HG03103 (cell line): ENCODE measurements around the gene SLU7.
"Not testable (repeated sequence)": the region's sequence is repeated elsewhere in the genome, so short reads cannot be mapped to it uniquely, and the experiment has no call there.

Source experiments
- ATAC-seq: cut with Tn5 transposase; IDR thresholded peaks from one replicate; pipeline ENCODE4 v1.9.1; 2021; ENCODE audit warnings: low read depth; ENCODE audit not compliant: unreplicated experiment

Gene SLU7

GRCh38 chr5:160451281-160451680 is 32.4 kb upstream of the SLU7 start:
- ATAC-seq = no peak

- peak; percentile 43 for ATAC-seq
Measured at GRCh38 chr5:160450164-160450932, 31.5 kb upstream of the SLU7 start.

DNA sequence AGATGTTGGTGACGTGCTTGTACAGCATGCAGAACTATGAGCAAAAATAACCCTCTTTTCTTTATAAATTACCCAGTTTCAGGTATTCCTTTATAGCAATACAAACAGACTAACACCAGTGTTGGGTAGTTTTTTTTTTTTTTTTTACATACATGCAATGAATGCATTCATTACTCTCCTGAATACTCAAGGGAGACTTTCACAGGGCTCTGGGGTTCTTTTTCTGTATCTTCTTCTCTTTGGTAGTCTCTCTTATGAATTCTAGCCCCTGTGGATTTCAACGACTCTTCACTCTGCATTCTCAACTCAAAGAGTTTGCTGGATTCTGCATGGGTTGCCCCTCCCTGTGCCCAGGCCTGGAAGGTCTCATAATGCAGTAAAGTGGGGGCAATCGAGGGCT is 30.6 kb upstream of the SLU7 start:
- no peak for ATAC-seq

DNA sequence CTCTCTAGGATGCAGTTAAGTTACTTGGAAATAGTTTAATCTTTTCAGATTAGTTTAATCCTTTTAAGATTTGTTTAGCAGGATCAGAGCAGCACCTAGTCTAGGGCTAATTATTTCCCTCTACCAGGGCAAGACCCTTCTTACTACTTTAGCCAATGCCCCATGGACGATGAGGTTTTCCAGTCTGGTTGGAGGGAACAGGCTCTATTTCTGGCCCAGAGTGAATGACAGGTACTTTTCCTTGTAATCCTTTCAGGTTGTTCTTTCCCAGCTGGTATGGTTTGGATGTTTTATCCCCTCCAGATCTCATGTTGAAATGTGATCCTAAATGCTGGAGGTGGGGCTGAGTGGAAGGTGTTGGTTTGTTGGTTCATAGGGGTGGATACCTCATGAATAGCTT is 30.0 kb upstream of the SLU7 start:
- no peak for ATAC-seq

DNA sequence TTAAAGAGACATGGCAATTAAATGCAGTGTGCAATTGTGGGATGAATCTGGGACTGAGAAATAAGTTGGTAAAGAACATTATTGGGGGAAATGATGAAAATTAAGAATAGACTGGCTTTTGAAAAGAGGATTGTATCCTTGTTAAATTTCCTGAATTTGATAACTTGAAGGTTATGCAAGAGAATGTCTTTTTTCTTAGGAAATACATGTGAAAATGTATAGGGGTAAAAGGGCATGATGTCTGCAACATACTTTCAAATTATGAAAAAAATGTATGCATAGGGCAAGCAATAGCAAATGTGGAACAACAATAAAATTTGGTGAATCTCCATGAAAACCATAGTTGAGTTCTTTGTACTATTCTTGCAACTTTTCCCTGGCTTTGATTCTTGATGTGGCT is 26.9 kb upstream of the SLU7 start:
- ATAC-seq = no peak

- no peak for ATAC-seq
Measured at GRCh38 chr5:160445132-160445531, 26.3 kb upstream of the SLU7 start.

- no peak for ATAC-seq
Measured at GRCh38 chr5:160444407-160444806, 25.5 kb upstream of the SLU7 start.

DNA sequence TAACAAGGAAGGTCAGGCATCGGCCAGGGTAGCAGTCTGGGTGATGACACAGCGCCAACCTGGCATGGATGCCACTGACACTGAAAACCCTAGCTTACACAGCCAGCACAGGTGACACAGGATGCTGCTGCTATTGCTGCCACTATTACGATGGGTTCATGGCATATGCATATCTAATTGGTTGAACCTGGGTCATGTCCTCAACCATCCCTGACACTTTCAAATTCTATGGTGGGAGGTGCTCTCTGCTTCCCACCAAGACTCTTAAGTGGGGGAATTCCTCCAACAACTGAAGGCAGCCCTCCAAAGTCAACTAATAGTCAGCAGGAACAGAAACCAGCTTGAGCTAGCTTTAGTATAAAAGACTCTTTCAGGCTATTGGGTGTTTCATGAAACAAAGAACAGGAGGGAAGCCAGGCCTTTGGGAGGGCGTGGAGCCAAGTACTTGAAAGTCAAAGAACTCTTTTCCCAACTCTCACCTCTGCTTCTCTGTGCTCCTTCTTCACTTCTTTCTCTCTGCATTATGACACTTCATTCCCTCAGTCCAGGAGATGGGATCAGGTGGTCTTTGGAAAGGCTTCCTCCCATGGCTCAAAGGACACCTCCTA is 24.0 kb upstream of the SLU7 start:
- no peak for ATAC-seq

DNA sequence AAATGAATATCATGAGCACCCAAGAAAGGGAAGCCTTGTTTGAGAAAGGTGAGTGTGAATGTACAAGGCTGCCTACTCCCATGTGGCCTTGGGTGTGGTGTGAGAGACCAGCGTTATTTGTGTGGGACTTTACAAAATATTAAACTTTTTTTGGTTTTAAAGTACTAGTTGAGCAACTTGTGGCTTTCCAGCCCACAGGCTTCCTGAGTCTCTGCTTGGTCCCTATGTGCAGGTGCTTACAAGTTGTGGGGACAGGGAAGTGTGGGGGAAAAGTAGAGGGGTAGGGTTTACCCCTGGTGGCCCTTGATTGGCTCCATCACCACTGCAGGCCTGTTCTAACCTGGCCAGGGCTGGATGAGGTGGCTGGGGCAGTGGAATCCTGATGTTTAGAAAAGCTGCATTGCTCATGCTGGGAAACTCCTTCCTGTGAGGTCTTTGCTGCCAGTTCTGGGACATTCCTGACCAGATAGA is 22.5 kb upstream of the SLU7 start:
- no peak for ATAC-seq

DNA sequence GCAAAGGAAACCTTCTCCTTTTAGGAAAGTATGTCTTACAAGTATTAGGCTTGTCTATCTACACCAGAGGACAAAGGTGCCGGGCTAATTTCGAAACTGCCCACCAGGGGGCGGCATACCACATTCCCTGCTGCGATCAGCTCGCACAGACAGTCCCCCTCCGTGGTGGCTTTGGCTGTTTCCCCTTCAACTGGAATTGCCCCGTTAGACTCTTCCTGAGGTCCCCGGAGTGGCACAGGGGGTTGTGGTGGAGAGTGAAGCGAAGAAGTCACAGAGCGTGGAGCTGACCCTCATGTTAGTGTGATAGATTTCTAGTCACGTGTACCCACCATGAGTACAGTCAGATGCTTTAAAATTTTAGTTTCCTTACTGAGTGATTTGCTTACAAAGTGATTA is 20.3 kb upstream of the SLU7 start:
- ATAC-seq = peak; percentile 51

- ATAC-seq = peak; percentile 24
Measured at GRCh38 chr5:160438316-160439204, 19.7 kb upstream of the SLU7 start.

- ATAC-seq = no peak
Measured at GRCh38 chr5:160437271-160437670, 18.4 kb upstream of the SLU7 start.

DNA sequence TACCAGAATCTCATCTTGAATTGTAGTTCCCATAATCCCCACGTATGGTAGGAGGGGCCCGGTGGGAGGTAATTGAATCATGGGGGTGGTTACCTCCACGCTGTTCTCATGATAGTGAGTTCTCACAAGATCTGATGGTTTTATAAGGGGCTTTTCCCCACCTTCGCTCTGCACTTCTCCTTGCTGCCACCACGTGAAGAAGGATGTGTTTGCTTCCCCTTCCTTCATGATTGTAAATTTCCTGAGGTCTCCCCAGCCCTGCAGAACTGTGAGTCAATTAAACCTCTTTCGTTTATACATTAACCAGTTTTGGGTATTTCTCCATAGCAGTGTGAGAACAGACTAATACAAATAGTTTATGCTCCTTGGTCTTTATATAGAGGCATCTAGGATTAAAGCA is 17.8 kb upstream of the SLU7 start:
- ATAC-seq = not testable (repeated sequence)

DNA sequence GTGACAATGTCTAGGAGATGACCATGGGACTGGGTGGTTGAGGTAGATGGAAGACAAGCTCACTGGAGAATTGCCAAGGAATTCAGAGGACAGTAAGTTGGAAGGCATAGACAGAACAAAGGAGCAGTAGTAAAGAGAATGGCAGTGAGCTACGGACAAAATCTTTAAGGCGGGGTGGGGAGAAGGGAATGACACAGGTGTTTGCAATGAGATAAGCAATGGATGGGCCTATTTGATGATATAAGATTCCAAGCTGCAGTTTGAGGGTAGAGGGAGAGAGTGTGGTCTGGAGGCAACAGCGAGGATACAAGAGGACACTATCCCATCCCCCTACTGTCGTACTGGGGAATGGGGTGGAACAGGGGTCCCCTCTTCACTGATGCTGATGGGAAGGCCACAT is 17.1 kb upstream of the SLU7 start:
- ATAC-seq = no peak

GRCh38 chr5:160435532-160435931 is 16.7 kb upstream of the SLU7 start:
- no peak for ATAC-seq

GRCh38 chr5:160434022-160434531 is 15.2 kb upstream of the SLU7 start:
- peak; percentile 83 for ATAC-seq

DNA sequence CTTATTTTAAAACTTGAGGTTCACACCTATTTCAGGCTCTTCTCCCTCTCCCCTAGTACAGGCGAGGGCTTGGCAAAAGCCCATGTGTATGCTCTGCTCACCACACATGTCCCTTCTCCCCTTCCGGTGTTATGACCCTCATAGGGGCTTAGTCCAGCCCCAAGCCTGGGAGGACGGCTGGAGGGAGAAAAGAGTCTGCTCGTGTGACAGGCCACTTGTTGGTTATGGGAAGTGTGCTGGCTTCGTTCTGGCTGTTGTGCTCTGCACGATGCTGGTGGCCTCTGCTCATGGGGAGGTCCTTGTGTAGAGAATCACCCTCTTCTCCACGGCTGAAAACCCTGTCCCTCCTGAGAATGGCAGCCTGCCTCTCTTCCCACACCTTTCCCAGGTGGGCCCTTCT is 13.9 kb upstream of the SLU7 start:
- ATAC-seq = no peak

GRCh38 chr5:160432196-160432595 is 13.3 kb upstream of the SLU7 start:
- ATAC-seq = no peak

- ATAC-seq = no peak
Measured at GRCh38 chr5:160427607-160428006, 8.7 kb upstream of the SLU7 start.

GRCh38 chr5:160423099-160423498 is 4.2 kb upstream of the SLU7 start:
- ATAC-seq = no peak

DNA sequence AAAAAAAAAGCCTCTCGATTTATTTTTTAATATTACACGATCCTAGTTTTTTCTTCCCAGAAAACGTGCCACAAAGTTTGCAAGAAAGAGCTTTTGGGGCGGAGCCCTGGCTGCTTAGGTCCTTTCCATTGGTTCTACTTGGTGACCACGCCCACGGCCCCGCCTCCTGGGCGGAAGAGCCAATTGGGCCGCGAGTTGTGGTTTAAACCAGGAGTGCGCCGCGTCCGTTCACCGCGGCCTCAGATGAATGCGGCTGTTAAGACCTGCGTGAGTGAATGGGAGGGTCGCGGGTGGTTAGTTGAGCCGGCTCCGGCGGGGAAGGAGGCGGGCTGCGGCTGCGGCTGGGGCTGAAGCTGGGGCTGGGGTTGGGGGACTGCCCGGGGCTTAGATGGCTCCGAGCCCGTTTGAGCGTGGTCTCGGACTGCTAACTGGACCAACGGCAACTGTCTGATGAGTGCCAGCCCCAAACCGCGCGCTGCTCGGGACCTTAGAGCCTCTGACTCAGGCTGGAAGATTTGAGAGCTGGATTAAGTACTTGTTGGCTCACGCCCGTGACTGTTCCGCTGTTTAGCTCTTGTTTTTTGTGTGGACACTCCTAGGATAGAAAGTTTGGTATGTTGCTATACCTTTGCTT is 2.9 kb upstream of the SLU7 start, which contains the start of gene PTTG1:
TSS of gene PTTG1 (plus strand) at position 231 of the 634 bp plus-strand sequence. CDS start 458 bp downstream, outside the sequence.
- ATAC-seq = peak; percentile 73
